SK-N-SH (cell line): ENCODE results near the gene WWOX. TPM values are rescaled to one million over a fixed set of nuclear protein-coding genes. Genes with fewer than 3 reads are reported as not detected.
"Not testable (repeated sequence)": the region's sequence is repeated elsewhere in the genome, so short reads cannot be mapped to it uniquely, and the experiment has no call there.

ENCODE experiments used
- CTCF ChIA-PET: fragments of 300-600, 350-600 bp; formaldehyde crosslinking; extraction: SDS; loops from one replicate; lab custom pipeline; 2021; lab: Yijun Ruan, JAX
- POLR2A ChIA-PET: fragments of 350-600 bp; sonication (Branson Sonifier 250); formaldehyde crosslinking; extraction: SDS; loops from one replicate; lab custom pipeline; 2020; ENCODE audit warnings: antibody characterized with exemption, inconsistent platforms; lab: Yijun Ruan, JAX
- DNase-seq: peaks from one replicate; pipeline ENCODE4 v3.0.0; 2012
- H2AFZ ChIP-seq: fragments of 200-600 bp; sonication (generic); 2 replicates; pipeline ENCODE4 v1.8.1; 2016; ENCODE audit warnings: antibody characterized with exemption, mild to moderate bottlenecking, low read depth
- H3F3A ChIP-seq: fragments of 200-600 bp; sonication (generic); replicated peaks from 2 replicates; pipeline ENCODE3; 2016; ENCODE audit warnings: antibody characterized with exemption, mild to moderate bottlenecking; ENCODE audit not compliant: insufficient read depth
- H3K27ac ChIP-seq, 2 experiments: fragments of 200-500 bp in 1 of 2; fragments of 200-600 bp in 1 of 2; sonication (Bioruptor generic) in 1 of 2; sonication (generic), shearing (Covaris generic) in 1 of 2; 2 replicates each; pipeline versions ENCODE4 v1.5.1 to v1.6.1; 2014 to 2016; ENCODE audit warnings: low read depth in 2 of 2, inconsistent platforms in 1 of 2, low read length in 1 of 2, mild to moderate bottlenecking in 1 of 2, mixed read lengths in 1 of 2
- H3K27me3 ChIP-seq: fragments of 200-600 bp; sonication (generic), shearing (Covaris generic); 2 replicates; pipeline ENCODE4 v1.6.1; 2016; ENCODE audit warnings: mixed run types; ENCODE audit not compliant: insufficient read depth
- H3K36me3 ChIP-seq, 2 experiments: fragments of 200-500 bp in 1 of 2; fragments of 200-600 bp in 1 of 2; sonication (Bioruptor generic) in 1 of 2; sonication (generic) in 1 of 2; replicated peaks in 1 of 2; 2 replicates each; pipeline versions ENCODE3 to v1.5.1; 2014 to 2016; ENCODE audit warnings: low read length in 1 of 2, mild to moderate bottlenecking in 1 of 2; ENCODE audit not compliant: insufficient read depth in 2 of 2, control insufficient read depth in 1 of 2
- H3K4me1 ChIP-seq, 2 experiments: fragments of 200-500 bp in 1 of 2; fragments of 200-600 bp in 1 of 2; sonication (Bioruptor generic) in 1 of 2; sonication (generic), shearing (Covaris generic) in 1 of 2; 2 replicates each; pipeline versions ENCODE4 v1.5.1 to v1.6.1; 2014 to 2016; ENCODE audit warnings: low read depth in 1 of 2, low read length in 1 of 2, mixed run types in 1 of 2; ENCODE audit not compliant: insufficient read depth in 2 of 2, control insufficient read depth in 1 of 2
- H3K4me2 ChIP-seq: fragments of 200-600 bp; sonication (generic), shearing (Covaris generic); 2 replicates; pipeline ENCODE4 v1.6.1; 2017; ENCODE audit warnings: mixed run types
- H3K4me3 ChIP-seq, 2 experiments: fragments of 200-500 bp in 1 of 2; fragments of 200-600 bp in 1 of 2; sonication (Bioruptor generic) in 1 of 2; sonication (generic), shearing (Covaris generic) in 1 of 2; 2 replicates each; pipeline versions ENCODE4 v1.5.1 to v1.8.1; 2014 to 2016; ENCODE audit warnings: low read depth in 2 of 2, inconsistent platforms in 1 of 2, low read length in 1 of 2, mild to moderate bottlenecking in 1 of 2, mixed read lengths in 1 of 2, moderate library complexity in 1 of 2
- H3K79me2 ChIP-seq: fragments of 200-600 bp; sonication (generic); 2 replicates; pipeline ENCODE4 v1.8.1; 2017; ENCODE audit warnings: mild to moderate bottlenecking; ENCODE audit not compliant: insufficient read depth
- H3K9ac ChIP-seq: fragments of 200-600 bp; sonication (generic); 2 replicates; pipeline ENCODE4 v1.6.1; 2017; ENCODE audit warnings: mixed run types
- H3K9me2 ChIP-seq: fragments of 200-600 bp; sonication (generic); 2 replicates; pipeline ENCODE4 v1.6.1; 2017; ENCODE audit warnings: mixed run types
- H3K9me3 ChIP-seq: fragments of 200-600 bp; sonication (generic); 2 replicates; pipeline ENCODE4 v1.6.1; 2017; ENCODE audit warnings: mixed run types, mild to moderate bottlenecking, moderate library complexity
- H4K20me1 ChIP-seq: fragments of 200-600 bp; sonication (generic); 2 replicates; pipeline ENCODE4 v1.6.1; 2017; ENCODE audit warnings: mild to moderate bottlenecking, mixed run types; ENCODE audit not compliant: insufficient read depth
- FOSL2 ChIP-seq: IDR thresholded peaks from 2 replicates; pipeline ENCODE4 v1.4.0; 2012; ENCODE audit warnings: low read depth, mild to moderate bottlenecking, moderate library complexity, borderline replicate concordance
- POLR2AphosphoS5 ChIP-seq: IDR thresholded peaks from 2 replicates; pipeline ENCODE4 v1.6.1; 2012; ENCODE audit warnings: low read depth, low read length
- RCOR1 ChIP-seq: fragments of 150-350 bp; IDR thresholded peaks from 2 replicates; pipeline ENCODE4 v1.6.1; 2017; ENCODE audit warnings: antibody characterized with exemption, low read length
- RFX5 ChIP-seq: IDR thresholded peaks from 2 replicates; pipeline ENCODE4 v1.6.1; 2012; ENCODE audit warnings: mild to moderate bottlenecking, improper control_type of control experiment, low read length
- RXRA ChIP-seq: IDR thresholded peaks from 2 replicates; pipeline ENCODE4 v1.4.0; 2012; ENCODE audit warnings: low read depth, mild to moderate bottlenecking, borderline replicate concordance
- WGBS: methylation state at CpG from one replicate; pipeline ENCODE4 v1.1.6; 2017; ENCODE audit warnings: low lambda C conversion rate; 5-methylcytosine and 5-hydroxymethylcytosine counted together
- polyA plus RNA-seq, 3 experiments: library from polyadenylated mRNA; depleted of rRNA; stranded (reverse); fragments of >200 nt; gene quantifications; 2 replicates each; pipeline ENCODE4 v1.2.3, GENCODE V29; 2012
- TF ChIP-seq, protein P1 (sequence below): fragments of 200-600 bp; sonication (generic); IDR thresholded peaks from 2 replicates; pipeline ENCODE4 v1.6.1; 2017; ENCODE audit warnings: antibody characterized with exemption, mild to moderate bottlenecking, moderate library complexity

WWOX gene
- polyA plus RNA-seq, 1 of the 3 experiments (the other 2 are of a cell fraction) = 10.8 TPM

DNA sequence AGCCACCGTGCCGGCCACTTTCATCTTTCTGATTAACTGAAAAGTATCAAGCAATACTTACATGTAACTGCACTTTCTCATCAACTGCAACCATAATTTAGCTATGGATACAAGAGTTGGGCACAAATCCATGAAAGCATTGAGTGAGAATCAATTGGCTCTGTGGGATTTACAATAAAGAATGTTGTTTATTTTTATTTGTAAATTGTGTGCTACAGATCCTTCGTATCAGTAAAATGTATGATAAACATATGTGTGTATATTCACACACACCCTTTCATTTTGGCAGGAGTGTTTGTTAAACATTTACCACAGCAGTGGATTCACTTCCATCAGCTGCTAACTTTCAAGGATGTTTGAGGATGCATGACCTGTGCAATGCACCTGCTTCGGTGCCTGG lies 411.0 kb downstream of the WWOX start:
- 90% methylated on average over 4 of the region's 4 CpGs for WGBS
- Histone ChIP-seq H3K4me3 (no peak overlapping the region), H4K20me1 (no peaks in the 10 kb centered on the region), H3K27me3 (no peaks in the 10 kb centered on the region), H3K79me2 (no peaks in the 10 kb centered on the region), H3K9me2 (no peaks in the 10 kb centered on the region), H2AFZ (no peak overlapping the region), H3K4me1 (no peaks in the 10 kb centered on the region; a peak in 1 of 4 replicates), H3K36me3 (no peaks in the 10 kb centered on the region), H3K9me3 (no peaks in the 10 kb centered on the region), H3K27ac (no peak overlapping the region), H3K9ac (no peak overlapping the region), H3F3A (no peaks in the 10 kb centered on the region), H3K4me2 (no peak overlapping the region)
- no peak for DNase-seq
- TF ChIP-seq FOSL2 = no peak
- TF ChIP-seq RCOR1 = no peak
- ChIA-PET POLR2A (no interaction called here), CTCF (no interaction called here)

DNA sequence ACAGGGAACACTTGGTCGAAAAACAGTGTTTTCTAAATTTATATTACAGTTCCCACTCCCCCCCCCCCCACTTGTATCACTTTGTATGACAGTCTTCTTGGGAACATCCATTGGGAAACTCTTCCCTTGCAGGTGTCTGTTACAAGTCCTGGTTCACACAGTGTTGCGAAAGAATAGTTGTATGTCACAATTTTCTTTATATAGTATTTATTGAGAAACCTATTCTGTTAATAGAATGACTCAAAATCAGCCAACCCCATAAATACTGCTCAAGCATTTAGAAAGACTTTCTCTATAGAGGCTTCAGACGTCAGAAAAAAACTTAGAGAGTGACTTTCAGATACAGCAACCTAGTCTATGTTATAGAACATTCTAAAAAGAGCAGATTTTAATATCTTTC lies 414.4 kb downstream of the WWOX start:
- no peaks in the 10 kb centered on the region for H3K36me3 ChIP-seq
- no peak overlapping the region for H2AFZ ChIP-seq
- ChIA-PET POLR2A (no interaction called here), CTCF (interaction anchor here (1.9 kb wide), 1 partner anchor 9 kb away, joined by 8 read pairs; no protein-coding TSS in a partner anchor)
- no peaks in the 10 kb centered on the region for H3K9me2 ChIP-seq
- H3K9ac ChIP-seq = no peak overlapping the region
- no peaks in the 10 kb centered on the region; a peak in 1 of 4 replicates for H3K4me1 ChIP-seq
- H3F3A ChIP-seq = no peaks in the 10 kb centered on the region
- no peaks in the 10 kb centered on the region for H3K79me2 ChIP-seq
- H3K9me3 ChIP-seq = no peaks in the 10 kb centered on the region
- H3K27ac ChIP-seq = no peak overlapping the region
- DNase-seq = no peak
- H3K27me3 ChIP-seq = no peaks in the 10 kb centered on the region
- no peak overlapping the region for H3K4me2 ChIP-seq
- TF ChIP-seq FOSL2 (no peak), RXRA (no peak), POLR2AphosphoS5 (no peak), RFX5 (no peak)
- TF ChIP-seq, protein P1, sequence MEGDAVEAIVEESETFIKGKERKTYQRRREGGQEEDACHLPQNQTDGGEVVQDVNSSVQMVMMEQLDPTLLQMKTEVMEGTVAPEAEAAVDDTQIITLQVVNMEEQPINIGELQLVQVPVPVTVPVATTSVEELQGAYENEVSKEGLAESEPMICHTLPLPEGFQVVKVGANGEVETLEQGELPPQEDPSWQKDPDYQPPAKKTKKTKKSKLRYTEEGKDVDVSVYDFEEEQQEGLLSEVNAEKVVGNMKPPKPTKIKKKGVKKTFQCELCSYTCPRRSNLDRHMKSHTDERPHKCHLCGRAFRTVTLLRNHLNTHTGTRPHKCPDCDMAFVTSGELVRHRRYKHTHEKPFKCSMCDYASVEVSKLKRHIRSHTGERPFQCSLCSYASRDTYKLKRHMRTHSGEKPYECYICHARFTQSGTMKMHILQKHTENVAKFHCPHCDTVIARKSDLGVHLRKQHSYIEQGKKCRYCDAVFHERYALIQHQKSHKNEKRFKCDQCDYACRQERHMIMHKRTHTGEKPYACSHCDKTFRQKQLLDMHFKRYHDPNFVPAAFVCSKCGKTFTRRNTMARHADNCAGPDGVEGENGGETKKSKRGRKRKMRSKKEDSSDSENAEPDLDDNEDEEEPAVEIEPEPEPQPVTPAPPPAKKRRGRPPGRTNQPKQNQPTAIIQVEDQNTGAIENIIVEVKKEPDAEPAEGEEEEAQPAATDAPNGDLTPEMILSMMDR = no peak
- whole genome bisulfite sequencing = 45% methylated on average over 3 of the region's 3 CpGs
- no peak overlapping the region for H3K4me3 ChIP-seq
- H4K20me1 ChIP-seq = no peaks in the 10 kb centered on the region

DNA sequence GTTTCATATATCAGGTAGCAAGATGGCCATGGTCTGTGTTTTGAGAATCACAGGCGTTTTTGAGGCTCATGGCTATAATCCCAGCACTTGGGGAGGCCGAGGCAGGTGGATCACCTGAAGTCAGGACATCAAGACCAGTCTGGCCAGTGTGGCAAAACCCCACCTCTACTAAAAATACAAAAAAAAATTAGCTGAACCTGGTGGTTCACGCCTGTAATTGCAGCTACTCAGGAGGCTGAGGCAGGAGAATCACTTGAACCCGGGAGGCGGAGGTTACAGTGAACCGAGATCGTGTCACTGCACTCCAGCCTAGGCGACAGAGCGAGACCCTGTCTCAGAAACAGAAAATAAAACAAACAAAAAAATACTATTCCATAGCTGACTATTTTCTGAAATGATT lies 415.4 kb downstream of the WWOX start:
- WGBS = 64% methylated on average over 9 of the region's 9 CpGs
- not testable (repeated sequence) for H3K4me1 ChIP-seq

More for the DNA sequence above, 415.4 kb downstream of the WWOX start:
- H3K27me3 ChIP-seq, H3K9me3 ChIP-seq, H3K27ac ChIP-seq, H3K79me2 ChIP-seq, H3K9ac ChIP-seq, H3K4me3 ChIP-seq, H3F3A ChIP-seq, H3K36me3 ChIP-seq, H2AFZ ChIP-seq, POLR2A ChIA-PET, H3K9me2 ChIP-seq, H4K20me1 ChIP-seq, H3K4me2 ChIP-seq, DNase-seq: not testable (repeated sequence)
- CTCF ChIA-PET = interaction anchor here (1.0 to 1.9 kb wide), 3 partner anchors 11 to 256 kb away, joined by 3 to 8 read pairs (median 4); no protein-coding TSS in a partner anchor
